NCI-H2081 (cell line): Measurements from ENCODE around the gene TSHZ3.

ENCODE experiments used
- DNase-seq, 2 experiments: peaks; one replicate each; lab custom pipeline; 2025; lab: John Stamatoyannopoulos, UW

Gene TSHZ3

DNA sequence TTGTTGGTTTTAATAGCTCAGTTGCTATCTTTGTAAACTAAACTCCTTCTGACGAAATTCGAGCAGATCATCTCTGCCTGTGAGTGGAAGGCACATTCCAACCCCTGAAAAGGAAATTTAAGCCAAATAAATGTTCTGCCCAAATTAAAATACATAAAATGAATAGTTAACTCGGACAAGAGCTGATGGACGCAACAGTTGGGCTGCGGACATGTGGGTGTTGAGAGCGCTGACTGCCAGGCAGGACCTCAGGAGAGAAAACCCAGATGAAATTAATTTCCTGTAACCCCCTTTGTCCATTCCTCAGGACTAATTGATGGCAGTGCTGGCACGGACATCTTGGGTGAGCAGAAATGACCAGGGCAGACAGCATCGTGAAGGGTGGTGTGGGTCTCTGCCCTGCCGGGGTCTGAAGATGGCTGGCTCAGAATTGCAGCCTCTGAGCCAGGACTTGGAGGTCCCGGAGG, 86.5 kb downstream of the TSHZ3 start:
- no peak for DNase-seq

DNA sequence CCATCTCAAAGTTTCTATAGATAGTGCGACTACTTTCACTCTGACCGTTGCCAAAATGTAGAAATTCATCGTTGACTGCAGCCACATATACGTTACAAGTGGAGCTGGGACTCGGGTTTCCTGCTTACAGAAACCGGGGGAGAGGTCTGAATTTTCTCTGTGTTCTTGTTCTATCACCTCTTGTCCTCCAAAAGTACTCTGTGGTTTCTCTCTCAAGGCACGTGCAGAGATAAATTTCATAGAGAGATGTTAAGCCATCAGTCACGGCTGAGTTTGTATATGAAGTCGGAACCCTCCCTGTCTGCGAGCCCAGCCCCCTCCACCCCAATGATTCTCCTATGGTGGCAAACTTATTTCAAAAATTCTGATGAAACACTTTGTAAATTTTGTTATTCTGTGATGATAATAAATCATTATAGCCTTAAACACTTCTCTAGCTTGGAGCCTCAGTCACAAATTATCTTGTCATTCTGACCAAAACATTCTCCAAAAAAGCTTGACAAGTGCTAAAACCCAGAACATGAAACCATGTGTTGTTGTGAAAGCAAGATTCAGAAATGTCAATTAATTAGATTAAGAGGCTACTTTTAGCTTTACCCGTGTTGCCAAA, 87.5 kb downstream of the TSHZ3 start:
- DNase-seq = no peak

DNA sequence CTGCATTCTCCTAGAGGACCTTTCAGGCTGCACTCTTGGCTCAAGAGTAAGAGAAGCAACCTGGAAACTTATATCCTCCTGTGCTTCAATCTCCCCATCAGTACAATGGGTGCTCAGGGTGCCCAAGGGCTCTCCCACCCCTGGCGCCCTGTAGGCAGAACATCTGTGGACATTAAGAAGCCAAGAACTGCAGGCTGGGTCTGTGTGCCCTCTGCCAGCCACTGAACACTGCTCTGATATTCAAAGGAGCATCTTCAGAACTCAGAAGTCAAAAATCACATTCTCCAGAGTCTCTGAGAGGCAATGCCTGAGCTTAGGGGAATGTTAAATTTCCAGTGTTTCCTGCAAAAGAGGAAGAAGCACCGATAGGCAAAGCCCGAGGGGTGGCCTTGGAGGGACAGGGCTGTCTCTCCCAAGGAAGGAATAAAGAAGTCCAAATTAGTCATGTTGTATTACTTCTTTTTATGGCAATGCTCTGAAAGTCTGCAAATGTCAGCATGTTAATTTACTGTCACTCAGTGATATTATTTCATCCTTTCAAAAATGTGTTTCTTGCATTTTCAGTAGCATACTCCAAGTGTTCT, 88.1 kb downstream of the TSHZ3 start:
- no peak for DNase-seq

DNA sequence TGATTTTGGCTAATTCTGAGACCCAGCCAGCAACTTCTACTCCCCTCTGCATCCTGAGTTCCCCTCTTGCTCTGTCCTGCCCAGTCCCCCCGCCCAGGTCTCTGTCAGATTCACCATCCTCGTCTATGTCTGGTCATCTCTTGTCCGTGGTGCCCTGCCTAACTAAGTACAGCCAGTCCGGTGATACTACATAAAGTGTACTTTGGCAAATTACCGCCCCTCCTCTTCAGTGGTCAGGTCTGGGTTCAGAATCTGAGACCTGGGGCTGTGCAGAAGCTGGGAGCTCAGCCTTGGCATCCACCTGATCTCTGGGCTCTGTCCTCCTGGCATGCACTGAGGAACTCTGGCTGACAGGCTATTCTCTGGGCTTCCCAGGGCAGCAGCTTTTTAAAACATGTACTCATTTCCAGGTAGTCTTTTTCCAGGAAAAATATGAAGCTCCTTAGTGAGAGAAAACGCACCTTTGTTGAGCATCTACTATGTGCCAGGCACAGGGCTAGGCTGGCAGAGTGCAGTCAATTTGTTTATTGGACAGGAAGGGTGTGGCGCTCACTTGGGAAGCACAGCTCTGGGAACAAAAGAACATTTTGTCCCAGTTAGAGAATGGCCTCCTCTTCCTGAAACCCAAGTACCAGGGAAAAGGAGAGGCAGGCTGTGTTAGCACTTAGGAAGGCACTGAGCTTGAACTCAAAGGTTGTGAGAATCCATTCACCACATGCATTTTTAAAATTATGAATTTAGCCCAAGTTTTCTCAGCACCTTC, 88.9 kb downstream of the TSHZ3 start:
- DNase-seq = no peak

DNA sequence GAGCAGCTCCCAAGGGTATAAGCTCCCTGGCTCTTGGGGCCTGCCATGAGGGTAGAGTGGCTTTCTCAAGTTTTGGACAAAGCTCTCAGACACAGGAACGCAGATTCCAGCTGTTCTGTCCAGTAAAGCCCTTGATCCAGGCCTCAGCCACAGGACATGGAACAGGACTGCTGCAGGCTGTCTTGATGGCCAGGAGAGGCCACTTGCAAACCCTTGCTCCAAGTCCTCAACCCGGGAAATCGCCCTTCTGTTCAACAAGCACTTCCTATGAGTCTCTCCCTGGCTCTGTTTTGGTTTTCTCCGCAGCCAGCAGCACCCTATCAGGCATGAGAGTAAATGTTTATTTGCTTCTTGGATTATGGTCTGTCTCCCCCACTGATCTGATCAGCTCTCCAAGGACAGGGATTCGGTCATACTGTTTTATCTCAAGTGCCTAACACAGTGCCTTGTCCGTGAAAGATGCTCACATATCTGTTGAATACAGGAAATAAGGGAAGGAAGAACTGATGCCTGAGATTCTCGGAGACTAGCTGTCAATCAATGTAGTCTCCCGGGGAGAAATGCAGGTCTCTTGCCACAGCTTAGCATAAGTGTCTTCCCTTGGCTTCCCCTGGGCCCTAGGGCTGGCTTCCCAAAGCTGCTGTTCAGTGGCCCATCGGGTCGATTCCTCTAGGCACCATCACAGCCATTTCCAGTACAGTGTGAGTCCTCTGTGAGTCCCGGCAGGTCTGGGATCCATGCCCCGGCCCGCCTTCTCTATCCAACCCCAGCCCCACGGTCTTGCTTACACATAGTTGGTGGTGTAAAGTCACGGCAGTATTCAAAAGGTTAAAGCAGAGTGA, 90.8 kb downstream of the TSHZ3 start:
- DNase-seq = no peak

DNA sequence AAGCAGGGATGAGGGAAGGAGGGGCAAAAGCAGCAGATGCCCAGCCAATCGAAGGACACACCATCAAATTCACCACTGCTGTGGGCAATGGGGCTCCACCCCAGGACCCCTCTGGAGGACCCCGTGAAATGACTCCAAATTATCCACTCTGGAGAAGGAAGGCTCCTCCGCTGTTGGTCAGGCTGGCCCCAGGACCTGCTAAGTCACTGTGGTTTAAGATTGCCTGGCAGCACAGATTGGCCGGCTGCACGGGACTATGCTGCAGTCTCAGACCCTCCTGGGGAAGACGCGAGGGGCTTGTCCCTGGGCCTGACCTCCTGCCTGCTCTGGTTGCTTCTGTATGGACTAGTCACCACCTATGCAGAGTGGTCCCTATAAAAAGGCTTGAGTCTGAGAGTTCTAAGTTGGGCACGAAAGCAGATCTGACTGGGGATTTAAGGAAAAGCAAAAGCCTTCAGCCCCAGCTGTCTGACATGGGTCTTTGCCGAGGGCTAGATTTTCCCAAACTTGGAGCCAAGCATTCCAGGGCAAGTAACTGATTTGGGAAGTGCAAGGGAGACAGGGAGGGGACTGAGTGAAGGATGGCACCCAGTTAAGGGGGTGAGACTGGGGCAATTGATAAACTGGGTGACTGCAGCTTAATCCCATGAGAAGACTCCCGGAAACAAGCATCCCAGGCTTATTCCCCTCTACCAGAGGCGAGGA, 91.7 kb downstream of the TSHZ3 start:
- no peak for DNase-seq

DNA sequence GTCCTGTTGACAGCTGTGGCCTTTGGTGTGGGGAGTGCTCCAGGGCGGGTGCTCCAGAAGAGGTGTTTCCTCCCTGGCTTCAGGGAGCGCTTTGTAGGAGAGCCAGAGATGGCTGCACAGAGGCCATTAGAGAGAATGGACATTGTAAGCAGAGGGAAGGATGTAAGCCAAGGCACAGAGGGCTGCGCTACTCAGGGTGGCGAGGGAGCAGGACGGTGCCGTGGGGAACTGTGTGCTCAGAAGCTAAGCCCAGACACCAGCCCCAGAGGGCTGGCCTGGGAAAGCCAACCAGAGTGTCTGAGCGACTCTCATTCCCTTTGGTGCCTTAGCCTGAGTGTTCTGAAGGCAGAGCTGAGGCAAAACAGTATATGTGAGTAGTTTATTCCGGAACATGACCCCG, 92.2 kb downstream of the TSHZ3 start:
- DNase-seq = no peak

DNA sequence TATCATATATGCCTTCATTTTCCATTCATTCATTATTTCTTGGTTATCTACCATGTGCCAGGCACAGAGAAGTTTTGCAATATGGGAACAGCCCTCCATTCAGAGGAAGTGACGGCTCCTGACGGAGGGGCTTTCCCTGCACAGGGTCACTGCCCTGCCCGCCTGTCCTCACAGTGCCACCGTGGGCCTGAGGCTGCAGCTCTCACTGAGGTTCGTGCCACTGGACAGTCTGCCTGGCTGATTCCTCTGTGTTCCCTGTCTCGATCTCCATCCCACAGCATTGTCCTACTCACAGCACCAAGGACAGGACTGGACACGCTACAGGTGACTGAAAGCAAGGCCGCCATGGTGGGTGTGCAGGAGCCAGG, 92.7 kb downstream of the TSHZ3 start:
- no peak for DNase-seq

DNA sequence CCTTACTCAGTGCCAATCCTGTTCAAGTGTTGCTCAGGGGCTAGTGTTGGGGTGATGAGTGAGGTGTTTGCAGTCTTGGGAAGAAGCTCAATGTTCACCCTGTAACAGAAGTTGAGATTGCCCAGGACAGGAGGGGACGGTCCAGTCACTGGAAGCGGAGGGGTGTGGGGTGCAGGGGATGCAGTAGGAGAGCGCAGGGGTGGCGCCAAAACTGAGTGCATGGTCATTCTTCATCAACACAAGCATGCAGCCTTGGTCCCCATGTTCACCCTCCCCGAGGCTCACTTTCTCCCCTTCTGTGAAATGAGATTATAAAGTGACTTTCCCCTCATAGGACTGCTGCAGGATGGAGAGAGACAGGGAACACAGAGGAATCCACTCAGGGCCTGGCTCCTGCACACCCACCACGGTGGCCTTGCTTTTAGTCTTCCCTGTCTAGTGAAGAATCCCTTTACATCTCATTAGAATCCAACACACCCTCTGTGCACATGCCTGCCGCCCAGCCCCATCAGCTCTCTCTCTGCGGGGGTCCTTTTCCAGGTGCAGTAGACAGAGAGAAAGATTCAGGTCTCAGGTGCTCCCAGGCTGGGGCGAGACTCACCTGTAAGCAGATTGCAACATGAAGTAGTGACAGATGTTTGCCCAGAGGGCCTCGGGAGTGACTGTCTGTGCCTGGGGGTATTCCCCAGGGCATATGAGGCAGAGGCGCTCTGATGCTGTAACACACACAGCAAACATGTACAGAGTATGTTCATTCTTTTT, 93.2 kb downstream of the TSHZ3 start:
- no peak for DNase-seq

DNA sequence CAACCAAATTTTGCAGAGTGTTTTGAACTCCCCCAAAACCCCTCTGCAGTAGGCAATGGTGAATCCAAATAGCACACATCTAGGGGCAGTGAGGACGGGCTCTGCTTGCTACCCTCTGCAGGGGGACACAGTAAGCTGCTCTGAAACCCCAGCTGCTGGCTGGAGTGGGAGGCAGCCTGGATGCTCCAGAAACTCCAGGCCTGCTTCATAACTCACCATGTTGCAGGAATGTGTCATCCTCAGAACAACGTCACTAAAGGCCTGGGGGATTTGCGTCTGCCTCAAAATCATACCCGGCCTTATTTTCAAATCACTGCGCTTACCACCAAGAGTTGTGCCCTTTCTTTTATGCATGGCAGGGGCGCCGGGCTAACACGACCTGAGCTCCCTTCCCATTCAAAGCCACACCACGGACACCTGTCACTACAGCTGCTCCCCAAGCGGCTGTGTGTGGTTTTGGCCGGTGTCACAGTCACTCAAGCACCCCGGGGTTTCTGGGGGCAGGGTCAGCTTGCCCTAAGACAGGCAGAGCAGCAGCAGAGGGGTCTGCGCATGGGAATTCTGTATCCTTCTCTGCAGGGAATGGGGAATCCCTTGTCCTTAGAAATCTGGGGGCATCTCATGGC, 93.9 kb downstream of the TSHZ3 start:
- no peak for DNase-seq

DNA sequence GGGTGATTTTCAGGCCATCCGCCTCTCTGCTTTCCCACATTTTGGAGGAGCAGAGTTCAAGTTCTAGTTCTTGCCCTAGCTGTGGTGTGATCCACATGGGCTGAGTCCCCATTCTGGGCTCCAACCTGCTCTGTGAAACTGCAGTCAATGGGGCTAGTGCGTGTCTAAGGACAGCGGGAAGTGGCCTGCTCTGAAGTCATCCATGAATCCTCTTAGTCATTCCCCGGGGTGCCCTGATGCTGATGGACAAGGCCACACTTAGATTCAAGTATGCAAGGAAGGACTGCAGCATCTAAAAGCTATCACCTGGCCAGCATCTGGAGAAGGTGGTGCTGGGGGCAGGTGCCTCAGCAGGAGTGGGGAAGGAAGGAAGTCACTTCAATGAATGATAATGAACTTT, 94.6 kb downstream of the TSHZ3 start:
- no peak for DNase-seq

DNA sequence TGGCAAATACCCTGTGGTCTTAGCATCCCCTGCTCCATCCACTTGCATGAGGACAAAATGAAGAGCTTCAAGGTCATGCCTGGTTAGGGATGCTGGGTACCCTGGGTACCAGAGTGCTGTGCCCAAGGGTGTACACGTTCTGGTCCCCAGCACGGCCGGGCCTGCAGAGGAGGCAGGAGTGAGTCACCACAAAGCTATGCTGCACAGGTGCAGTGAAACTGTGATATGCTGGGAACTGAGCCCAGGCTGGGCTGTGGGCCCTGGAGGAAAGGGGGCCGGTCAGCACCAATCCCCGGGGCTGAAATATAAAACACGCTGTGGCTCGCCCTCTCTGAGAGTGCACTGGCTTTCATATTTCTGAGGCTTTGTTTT, 95.1 kb downstream of the TSHZ3 start:
- DNase-seq = no peak

DNA sequence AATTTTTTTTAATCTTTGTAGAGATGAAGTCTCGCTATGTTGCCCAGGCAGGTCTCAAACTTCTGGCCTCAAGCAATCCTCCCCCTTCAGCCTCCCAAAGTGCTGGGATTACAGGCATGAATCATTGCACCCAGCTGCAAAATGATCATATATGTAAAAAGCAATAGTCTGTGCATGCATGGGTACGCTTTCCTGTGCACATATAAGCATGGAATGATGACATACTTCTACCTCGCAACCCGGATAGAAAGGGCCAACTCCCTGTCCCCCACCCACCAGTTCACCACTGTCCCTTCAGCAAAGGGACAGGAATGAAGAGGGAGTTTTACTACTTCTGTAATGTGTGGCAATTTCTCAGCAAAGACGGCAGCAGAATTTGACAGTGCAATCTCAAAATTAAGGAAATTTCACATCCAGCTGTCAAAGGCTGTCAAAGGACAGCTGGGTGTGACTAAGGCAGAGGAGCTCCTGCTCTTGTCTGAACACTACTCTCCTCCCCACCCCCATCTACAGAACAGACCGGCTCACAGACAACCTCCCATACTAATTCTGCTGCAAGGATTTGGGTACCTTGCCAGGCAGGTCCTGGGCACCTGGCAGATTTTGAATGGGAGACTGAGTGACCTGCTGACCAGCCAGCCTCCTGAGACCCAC, 95.6 kb downstream of the TSHZ3 start:
- no peak for DNase-seq

DNA sequence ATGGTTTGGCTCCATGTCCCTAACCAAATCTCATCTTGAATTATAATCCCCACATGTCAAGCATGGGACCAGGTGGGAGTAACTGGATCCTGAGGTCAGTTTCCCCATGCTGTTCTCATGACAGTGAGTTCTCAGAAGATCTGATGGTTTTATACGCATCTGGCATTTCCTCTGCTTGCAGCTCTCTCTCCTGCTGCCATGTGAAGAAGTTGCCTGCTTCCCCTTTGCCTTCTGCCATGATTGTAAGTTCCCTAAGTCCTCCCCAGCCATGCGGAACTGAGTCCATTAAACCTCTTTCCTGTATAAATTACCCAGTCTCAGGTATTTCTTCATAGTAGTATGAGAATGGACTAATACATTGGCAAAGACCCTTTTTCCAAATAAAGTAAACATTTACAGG, 96.8 kb downstream of the TSHZ3 start:
- DNase-seq = no peak

DNA sequence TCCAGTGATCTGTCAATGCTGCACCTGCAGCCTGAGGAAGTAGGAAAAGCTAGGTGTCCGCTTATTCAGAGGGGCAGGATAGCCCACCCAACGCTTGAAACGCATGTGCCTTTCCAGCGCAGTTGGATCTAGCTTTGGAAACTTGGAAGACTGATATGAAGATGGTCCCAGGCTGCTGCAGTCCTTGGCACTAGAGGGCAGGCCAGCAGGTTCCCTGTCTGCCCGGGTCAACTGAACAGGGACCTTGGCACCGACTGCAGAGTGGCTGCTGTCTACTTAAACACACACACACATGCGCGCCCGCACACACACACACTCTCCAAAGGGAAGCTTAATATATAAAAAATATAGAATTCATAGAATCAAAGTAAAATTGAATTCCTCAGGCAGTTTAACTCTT, 100.0 kb downstream of the TSHZ3 start:
- DNase-seq = no peak

DNA sequence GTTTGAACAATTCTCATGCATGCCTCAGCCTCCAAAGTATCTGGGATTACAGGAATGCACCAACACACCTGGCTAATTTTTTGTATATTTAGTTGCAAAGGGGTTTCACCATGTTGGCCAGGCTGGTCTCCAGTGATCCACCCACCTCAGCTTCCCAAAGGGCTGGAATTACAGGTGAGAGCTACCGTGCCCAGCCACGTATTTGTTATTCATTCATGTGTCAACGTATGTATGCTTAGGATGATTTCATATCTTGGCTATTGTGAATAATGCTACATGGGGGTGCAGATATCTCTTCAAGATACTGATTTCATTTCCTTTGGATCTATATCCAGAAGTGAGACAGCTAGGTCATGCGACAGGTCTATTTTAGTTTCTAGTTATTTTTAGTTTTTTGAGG, 113.4 kb downstream of the TSHZ3 start:
- no peak for DNase-seq

DNA sequence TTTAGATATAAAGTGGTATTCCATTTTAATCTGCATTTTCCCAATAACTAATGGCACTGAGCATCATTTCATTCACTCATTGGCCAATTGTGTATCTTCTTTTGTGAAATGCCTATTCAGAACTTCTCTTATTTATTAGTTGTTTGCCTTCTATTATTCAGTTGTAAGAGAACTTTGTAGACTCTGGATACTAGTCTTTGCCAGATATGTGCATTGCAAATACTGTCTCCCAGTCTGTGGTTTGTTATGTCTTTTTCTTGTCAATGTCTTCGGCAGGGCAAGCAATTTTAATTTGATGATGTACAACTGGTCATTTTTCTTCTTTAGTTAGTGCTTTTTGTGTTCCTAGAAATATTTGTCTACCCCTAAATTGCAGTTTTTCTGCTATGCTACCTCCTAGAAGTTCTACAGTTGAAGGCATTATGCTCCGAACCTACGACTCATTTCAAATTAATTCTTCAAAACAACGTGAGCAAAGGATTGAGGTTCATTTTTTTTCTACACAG, 115.9 kb downstream of the TSHZ3 start:
- no peak for DNase-seq

DNA sequence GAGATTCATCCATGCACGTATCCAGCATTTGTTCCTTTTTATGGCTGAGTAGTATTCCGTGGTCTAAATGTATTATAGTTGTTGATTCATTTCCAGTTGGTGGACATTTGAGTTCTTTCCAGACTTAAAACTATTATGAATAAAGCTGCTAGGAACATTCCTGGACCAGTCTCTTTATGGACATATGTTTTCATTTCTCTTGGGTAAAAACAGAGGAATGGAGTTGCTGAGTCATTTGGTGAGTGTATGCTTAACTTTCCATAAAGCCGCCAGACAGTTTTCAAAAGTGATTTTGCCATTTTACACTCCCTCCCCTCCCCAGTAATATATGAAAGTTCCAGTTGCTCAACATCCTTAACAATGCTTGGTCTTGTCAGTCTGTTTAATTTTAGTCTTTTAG, 116.4 kb downstream of the TSHZ3 start:
- DNase-seq = no peak

DNA sequence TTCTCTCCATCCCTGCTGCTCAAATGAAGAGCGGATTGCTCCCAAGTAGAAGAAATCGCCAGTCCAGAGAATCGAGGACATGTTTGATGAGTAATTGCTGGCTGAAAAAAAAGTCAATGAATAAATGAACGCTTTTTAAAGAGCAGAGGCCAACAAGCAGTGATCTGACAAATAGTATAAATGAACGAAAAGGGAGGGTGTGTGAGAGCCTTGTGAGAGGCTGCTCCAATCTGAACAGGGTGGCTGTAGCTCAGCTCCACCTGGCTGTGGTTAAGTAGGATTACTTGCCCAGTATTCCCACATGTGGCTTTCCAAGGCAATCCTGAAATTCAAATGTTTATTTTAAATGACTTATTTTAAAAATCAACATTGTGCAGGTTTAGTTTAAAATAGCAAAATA, 117.1 kb downstream of the TSHZ3 start:
- DNase-seq = no peak

DNA sequence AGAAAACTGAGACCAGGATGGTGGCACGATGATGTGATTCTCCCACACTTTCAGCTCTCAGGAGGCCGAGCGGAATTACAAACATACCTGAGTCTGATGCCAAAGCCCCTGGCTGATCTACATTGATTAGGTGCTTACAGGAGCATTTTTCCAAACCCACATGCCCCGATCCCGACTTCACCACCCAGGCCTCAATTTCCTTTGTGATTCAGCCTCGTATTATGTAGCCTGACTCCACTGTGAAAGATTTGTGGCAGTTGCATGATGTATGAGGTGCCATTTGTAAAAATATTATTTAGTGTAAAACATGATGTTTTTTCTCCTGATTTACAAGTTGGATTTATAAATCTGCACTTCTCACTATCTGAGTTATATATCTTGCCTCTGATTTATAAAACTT, 118.0 kb downstream of the TSHZ3 start:
- no peak for DNase-seq
